DND-41 (cell line): Measurements from ENCODE around the gene WNK1.
A peak's percentile ranks its signal among the peaks of the same experiment; 100 is the strongest.

Experiments used
- ATAC-seq: fragments of 200-7000 bp; cut with Tn5 transposase; 3 replicates; pipeline ENCODE4 v1.9.1; 2021; ENCODE audit warnings: low read depth; ENCODE audit not compliant: insufficient read depth
- DNase-seq: peaks from one replicate; pipeline ENCODE4 v3.0.0-alpha.2; 2020
- H2AFZ ChIP-seq: 2 replicates; pipeline ENCODE4 v1.6.0; 2012; ENCODE audit warnings: low read depth, low read length
- H3K27ac ChIP-seq: 2 replicates; pipeline ENCODE4 v1.5.1; 2012; ENCODE audit warnings: low read length, inconsistent platforms
- H3K27me3 ChIP-seq: fragments of 200-600 bp; sonication (generic); 2 replicates; pipeline ENCODE4 v1.6.0; 2012; ENCODE audit warnings: low read length, mild to moderate bottlenecking, inconsistent platforms; ENCODE audit not compliant: insufficient read depth, poor library complexity
- H3K36me3 ChIP-seq: 2 replicates; pipeline ENCODE4 v1.5.1; 2012; ENCODE audit warnings: low read length, inconsistent platforms; ENCODE audit not compliant: insufficient read depth
- H3K4me1 ChIP-seq: 2 replicates; pipeline ENCODE4 v1.5.1; 2012; ENCODE audit warnings: mild to moderate bottlenecking, low read length; ENCODE audit not compliant: insufficient read depth
- H3K4me2 ChIP-seq: 2 replicates; pipeline ENCODE4 v1.6.0; 2012; ENCODE audit warnings: mild to moderate bottlenecking, moderate library complexity, low read length, inconsistent platforms; ENCODE audit not compliant: insufficient read depth
- H3K4me3 ChIP-seq, 2 experiments: fragments of 200-600 bp in 1 of 2; shearing (Covaris generic) in 1 of 2; 2 replicates each; pipeline ENCODE4 v1.5.1; 2012 to 2016; ENCODE audit warnings: inconsistent platforms in 2 of 2, low read length in 2 of 2, mild to moderate bottlenecking in 2 of 2, low read depth in 1 of 2, moderate library complexity in 1 of 2
- H3K79me2 ChIP-seq: 2 replicates; pipeline ENCODE4 v1.6.0; 2012; ENCODE audit warnings: low read length, inconsistent platforms; ENCODE audit not compliant: insufficient read depth
- H3K9ac ChIP-seq: 2 replicates; pipeline ENCODE4 v1.6.0; 2012; ENCODE audit warnings: low read depth, mild to moderate bottlenecking, inconsistent platforms, low read length, moderate library complexity
- H3K9me3 ChIP-seq: 2 replicates; pipeline ENCODE4 v1.5.1; 2012; ENCODE audit warnings: low read length, moderate library complexity, mild to moderate bottlenecking, inconsistent platforms; ENCODE audit not compliant: insufficient read depth, severe bottlenecking
- H4K20me1 ChIP-seq: 2 replicates; pipeline ENCODE4 v1.6.0; 2012; ENCODE audit warnings: low read length; ENCODE audit not compliant: insufficient read depth
- CTCF ChIP-seq: IDR thresholded peaks from 2 replicates; pipeline ENCODE4 v1.5.1; 2012; ENCODE audit warnings: borderline replicate concordance, low read length, moderate library complexity, mild to moderate bottlenecking; ENCODE audit not compliant: poor library complexity, severe bottlenecking; ENCODE audit errors: extremely low read depth
- EZH2 ChIP-seq: IDR thresholded peaks from 3 replicates; pipeline ENCODE4 v1.6.1; 2012; ENCODE audit warnings: borderline replicate concordance, low read depth, mild to moderate bottlenecking, moderate library complexity, low read length, inconsistent platforms; ENCODE audit not compliant: severe bottlenecking

WNK1 gene

GRCh38 chr12:913919-914698 is 161.7 kb downstream of the WNK1 start:
- Histone ChIP-seq H3K4me1 (peaks cover 17% of the 10 kb centered on the region), H4K20me1 (peaks cover 3% of the 10 kb centered on the region; the same call in 1 of the 2 replicates), H3K79me2 (peaks cover 11% of the 10 kb centered on the region; the same call in 1 of the 2 replicates), H3K9me3 (no peaks in the 10 kb centered on the region), H3K4me2 (no peak overlapping the region), H3K27ac (peak overlapping the region; percentile 68), H3K27me3 (no peaks in the 10 kb centered on the region), H2AFZ (no peak overlapping the region), H3K9ac (no peak overlapping the region), H3K4me3 (no peak overlapping the region), H3K36me3 (peaks cover 93% of the 10 kb centered on the region)
- TF ChIP-seq EZH2 (no peak), CTCF (no peak)
- DNase-seq (no peak), ATAC-seq (no peak)

DNA sequence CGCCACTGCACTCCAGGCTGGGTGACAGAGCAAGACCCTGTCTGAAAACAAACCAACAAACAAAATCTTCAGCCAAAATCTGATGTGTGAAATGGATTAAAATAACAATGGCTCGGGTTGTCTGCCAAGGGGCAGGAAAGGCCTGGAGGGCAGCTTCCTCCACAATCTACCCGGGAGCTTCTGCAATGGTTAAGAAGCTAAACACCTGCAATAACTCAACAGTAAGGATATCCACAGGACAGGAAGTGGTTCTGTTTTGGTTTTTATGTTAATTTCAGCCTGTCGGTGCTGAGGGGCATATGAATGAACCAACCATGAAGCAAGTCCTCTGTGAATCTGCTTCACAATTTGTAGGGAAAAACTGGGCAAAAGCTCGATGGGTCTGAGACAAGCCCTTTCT is 162.7 kb downstream of the WNK1 start:
- no peaks in the 10 kb centered on the region for H3K9me3 ChIP-seq
- H3K36me3 ChIP-seq, result peaks cover 86% of the 10 kb centered on the region
- peak overlapping the region; percentile 68 for H3K27ac ChIP-seq
- H3K4me2 ChIP-seq, result no peak overlapping the region
- peaks cover 3% of the 10 kb centered on the region; the same call in 1 of the 2 replicates for H4K20me1 ChIP-seq
- no peak overlapping the region for H3K4me3 ChIP-seq
- DNase-seq (peak; percentile 22), ATAC-seq (peak; percentile 83)
- H3K4me1 ChIP-seq, result peaks cover 17% of the 10 kb centered on the region
- TF ChIP-seq CTCF, result no peak
- TF ChIP-seq EZH2, result no peak
- no peak overlapping the region for H2AFZ ChIP-seq
- H3K27me3 ChIP-seq, result no peaks in the 10 kb centered on the region
- H3K79me2 ChIP-seq, result peaks cover 11% of the 10 kb centered on the region; the same call in 1 of the 2 replicates
- no peak overlapping the region; the same call in 1 of the 2 replicates for H3K9ac ChIP-seq

DNA sequence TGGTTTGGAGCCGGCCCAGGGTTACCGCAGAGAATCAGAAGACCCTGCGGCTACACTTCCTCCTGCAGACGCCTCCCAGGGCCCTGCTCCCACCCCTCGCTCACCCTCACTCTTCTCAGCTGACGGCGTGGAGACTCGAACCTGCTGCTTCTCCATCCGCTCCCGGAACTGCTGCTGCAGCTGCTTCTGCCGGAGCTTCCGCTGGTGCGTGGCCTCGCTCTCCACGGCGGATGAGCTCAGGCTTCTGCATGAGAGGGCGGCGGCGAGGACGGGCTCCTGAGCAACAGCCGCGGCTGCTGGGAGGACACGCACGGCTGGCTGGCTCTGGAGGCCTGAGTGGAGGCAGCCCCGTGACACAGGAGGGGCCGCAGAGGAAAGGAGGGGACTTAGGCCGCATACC is 163.9 kb downstream of the WNK1 start:
- TF ChIP-seq EZH2 (no peak), CTCF (no peak)
- peaks cover 84% of the 10 kb centered on the region for H3K36me3 ChIP-seq
- ATAC-seq (no peak), DNase-seq (peak; percentile 16)
- no peak overlapping the region for H3K27ac ChIP-seq
- no peaks in the 10 kb centered on the region for H3K27me3 ChIP-seq
- H4K20me1 ChIP-seq, result peaks cover 3% of the 10 kb centered on the region; the same call in 1 of the 2 replicates
- H3K4me1 ChIP-seq, result peaks cover 17% of the 10 kb centered on the region
- no peak overlapping the region for H3K9ac ChIP-seq
- no peaks in the 10 kb centered on the region for H3K9me3 ChIP-seq
- no peak overlapping the region for H3K4me2 ChIP-seq
- no peak overlapping the region for H3K4me3 ChIP-seq
- H3K79me2 ChIP-seq, result peaks cover 9% of the 10 kb centered on the region; the same call in 1 of the 2 replicates
- H2AFZ ChIP-seq, result no peak overlapping the region
